Measurements from ENCODE around the gene CTNNA3. TPM values are rescaled to one million over a fixed set of nuclear protein-coding genes. Genes with fewer than 3 reads are reported as not detected.

Gene CTNNA3
- total and polyA plus RNA-seq, 5 donors from 2014 or later: not detected

DNA sequence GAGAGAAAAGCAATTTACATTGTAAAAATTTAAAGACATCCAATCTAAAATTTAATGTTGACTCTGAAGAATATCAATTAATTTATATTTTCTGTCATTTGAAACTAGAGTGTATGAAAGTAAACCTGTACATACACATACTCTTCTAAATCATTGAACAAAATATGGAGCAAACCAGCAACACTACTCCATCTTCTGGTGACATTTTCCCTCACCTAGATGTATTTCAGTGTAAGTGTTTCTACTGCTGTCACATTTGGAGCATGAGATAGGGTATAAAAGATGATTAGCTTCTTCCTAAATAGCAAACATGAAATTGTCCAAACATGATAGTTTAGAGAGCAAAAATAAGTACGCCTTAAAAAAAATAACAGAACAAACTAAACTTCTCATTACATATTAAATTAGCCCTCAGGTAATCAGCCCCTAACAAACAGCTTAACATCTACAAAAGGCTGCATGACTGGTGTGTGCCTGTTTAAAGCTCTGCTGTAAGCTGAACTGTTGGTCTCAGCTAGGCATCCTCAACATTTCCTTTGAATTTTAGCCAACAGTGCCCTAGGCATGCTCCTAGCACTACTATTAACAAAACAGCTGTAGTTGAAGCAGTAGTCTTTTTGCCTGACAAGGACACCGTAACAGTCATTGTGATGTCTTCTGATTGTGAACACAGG is 189.8 kb downstream of the CTNNA3 start:
- Histone ChIP-seq H3K36me3 (ENCODE audit: control insufficient read depth, insufficient read depth, low read length) (no peaks in the 10 kb centered on the region), H3K4me1 (ENCODE audit: control insufficient read depth, insufficient read depth, low read length, poor library complexity, severe bottlenecking) (no peaks in the 10 kb centered on the region), H3K27me3 (ENCODE audit: control insufficient read depth, insufficient read depth, low read length) (no peaks in the 10 kb centered on the region), H3K27ac (ENCODE audit: insufficient read depth, low read length, poor library complexity, severe bottlenecking) (no peak overlapping the region), H3K9me3 (ENCODE audit: control insufficient read depth in 2 of 2, low read length in 2 of 2) (no peaks in the 10 kb centered on the region), H3K4me3 (ENCODE audit: low read depth, low read length) (no peak overlapping the region)
- H3K4me3 Mint-ChIP-seq: no peak overlapping the region
- no peak overlapping the region for H3K27ac Mint-ChIP-seq
- no peaks in the 10 kb centered on the region for H3K36me3 Mint-ChIP-seq
- H3K4me1 Mint-ChIP-seq: no peaks in the 10 kb centered on the region
- ATAC-seq (ENCODE audit: low read depth in 2 of 2): no peak
- peaks cover 0 to 7% (median 1%) of the 10 kb centered on the region in 7 donors for H3K9me3 Mint-ChIP-seq
- DNase-seq: no peak
- peaks cover 5% of the 10 kb centered on the region for H3K27me3 Mint-ChIP-seq

DNA sequence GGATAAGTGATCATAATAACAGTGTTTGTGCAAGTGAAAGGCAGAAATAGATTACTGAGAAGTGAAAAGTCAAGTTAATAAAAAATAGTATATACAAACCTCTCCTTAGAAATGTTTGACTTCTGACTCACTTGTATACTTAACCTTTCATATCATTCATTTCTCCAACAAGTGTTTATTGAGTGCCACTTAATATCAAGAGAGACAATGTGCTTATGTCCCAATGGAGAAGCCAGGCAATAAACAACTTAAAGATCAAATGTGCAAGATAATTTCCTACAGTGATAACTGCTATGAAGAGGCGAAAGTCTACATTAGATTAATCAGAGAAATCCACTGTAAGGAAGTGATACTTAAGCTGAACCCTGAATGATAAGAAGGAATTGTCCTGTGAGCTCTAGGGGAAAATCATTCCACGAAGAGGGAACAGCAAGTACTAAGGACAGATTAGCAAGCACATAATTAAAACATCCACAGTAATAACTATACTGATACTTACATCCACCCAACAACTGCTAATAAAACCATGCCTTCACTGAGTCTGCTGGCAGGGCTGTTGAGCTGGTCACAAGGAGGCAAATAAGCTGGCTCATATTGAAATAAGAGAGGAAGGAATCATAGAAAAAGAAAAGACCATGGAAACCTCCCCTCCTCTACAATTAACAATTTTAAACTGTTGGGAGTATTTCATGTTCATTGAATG is 203.5 kb downstream of the CTNNA3 start:
- no peak for ATAC-seq (ENCODE audit: low read depth in 2 of 2)
- Mint-ChIP-seq H3K9me3 (peaks cover 0 to 2% (median 0%) of the 10 kb centered on the region in 7 donors), H3K36me3 (no peaks in the 10 kb centered on the region), H3K27me3 (peaks cover 13% of the 10 kb centered on the region), H3K27ac (no peak overlapping the region), H3K4me1 (no peaks in the 10 kb centered on the region), H3K4me3 (no peak overlapping the region)
- H3K4me1 ChIP-seq (ENCODE audit: control insufficient read depth, insufficient read depth, low read length, poor library complexity, severe bottlenecking): no peaks in the 10 kb centered on the region
- DNase-seq: no peak
- H3K27ac ChIP-seq (ENCODE audit: insufficient read depth, low read length, poor library complexity, severe bottlenecking): no peak overlapping the region
- no peaks in the 10 kb centered on the region for H3K27me3 ChIP-seq (ENCODE audit: control insufficient read depth, insufficient read depth, low read length)
- H3K4me3 ChIP-seq (ENCODE audit: low read depth, low read length): no peak overlapping the region
- H3K9me3 ChIP-seq (ENCODE audit: control insufficient read depth in 2 of 2, low read length in 2 of 2): no peaks in the 10 kb centered on the region
- no peaks in the 10 kb centered on the region for H3K36me3 ChIP-seq (ENCODE audit: control insufficient read depth, insufficient read depth, low read length)

DNA sequence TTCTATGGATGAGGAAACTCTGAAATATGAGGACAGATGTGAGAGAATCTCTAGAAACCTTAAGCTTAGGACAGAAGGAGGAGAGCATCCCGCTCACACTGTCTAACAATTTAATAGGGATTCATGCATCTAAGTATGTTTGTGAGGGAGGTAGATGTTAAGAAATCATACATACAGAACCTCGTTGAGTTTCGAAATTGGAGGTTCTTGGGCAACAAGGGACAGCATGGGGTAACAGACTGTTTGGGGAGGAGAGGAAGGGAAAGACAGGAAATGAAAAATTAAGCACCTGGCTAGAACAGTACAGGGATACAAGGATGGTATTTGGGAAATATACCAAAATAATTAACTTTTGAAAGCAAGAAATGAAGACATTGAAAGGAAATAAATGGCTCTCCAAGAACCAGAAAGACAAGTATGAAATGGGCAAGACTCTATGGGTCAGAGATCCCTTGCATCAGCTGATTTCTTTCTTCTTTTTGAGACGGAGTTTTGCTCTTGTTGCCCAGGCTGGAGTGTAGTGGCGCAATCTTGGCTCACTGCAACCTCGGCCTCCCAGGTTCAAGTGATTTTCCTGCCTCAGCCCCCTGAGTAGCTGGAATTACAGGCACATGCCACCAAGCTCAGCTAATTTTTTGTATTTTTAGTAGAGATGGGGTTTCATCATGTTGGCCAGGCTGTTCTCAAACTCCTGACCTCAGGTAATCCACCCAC is 207.9 kb downstream of the CTNNA3 start:
- Histone ChIP-seq H3K4me3 (ENCODE audit: low read depth, low read length) (no peak overlapping the region), H3K9me3 (ENCODE audit: control insufficient read depth in 2 of 2, low read length in 2 of 2) (no peaks in the 10 kb centered on the region), H3K4me1 (ENCODE audit: control insufficient read depth, insufficient read depth, low read length, poor library complexity, severe bottlenecking) (no peaks in the 10 kb centered on the region), H3K27me3 (ENCODE audit: control insufficient read depth, insufficient read depth, low read length) (no peaks in the 10 kb centered on the region), H3K27ac (ENCODE audit: insufficient read depth, low read length, poor library complexity, severe bottlenecking) (no peak overlapping the region), H3K36me3 (ENCODE audit: control insufficient read depth, insufficient read depth, low read length) (no peaks in the 10 kb centered on the region)
- Mint-ChIP-seq H3K36me3 (no peaks in the 10 kb centered on the region), H3K27me3 (peaks cover 13% of the 10 kb centered on the region), H3K4me1 (no peaks in the 10 kb centered on the region), H3K9me3 (peaks cover 0 to 3% (median 0%) of the 10 kb centered on the region in 7 donors), H3K27ac (no peak overlapping the region), H3K4me3 (no peak overlapping the region)
- ATAC-seq (ENCODE audit: low read depth in 2 of 2): no peak
- DNase-seq: no peak

DNA sequence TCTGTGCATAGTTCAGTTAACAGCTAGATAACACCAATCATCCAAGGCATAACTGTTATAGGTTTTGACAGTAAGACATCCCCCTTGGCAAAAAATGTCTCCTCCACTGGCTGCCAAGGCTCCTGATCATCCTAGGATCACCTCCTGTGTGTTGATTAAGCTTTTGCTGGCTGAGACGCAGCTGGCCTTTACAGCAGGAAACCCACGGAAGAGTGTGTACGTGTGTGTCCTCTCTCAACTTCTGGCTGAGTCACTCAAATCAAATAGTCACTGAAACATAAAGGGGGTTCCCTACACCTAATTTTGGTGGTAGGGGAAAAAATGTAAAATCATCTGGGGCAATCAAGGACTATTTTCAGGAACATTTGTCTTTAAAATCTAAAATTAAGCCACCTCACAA is 208.8 kb downstream of the CTNNA3 start:
- H3K9me3 ChIP-seq (ENCODE audit: control insufficient read depth in 2 of 2, low read length in 2 of 2): no peaks in the 10 kb centered on the region
- Mint-ChIP-seq H3K27me3 (peaks cover 13% of the 10 kb centered on the region), H3K9me3 (peaks cover 0 to 3% (median 0%) of the 10 kb centered on the region in 7 donors), H3K4me3 (no peak overlapping the region), H3K36me3 (no peaks in the 10 kb centered on the region), H3K27ac (peak overlapping the region in 1 of 3 donors; percentile 22), H3K4me1 (no peaks in the 10 kb centered on the region)
- no peaks in the 10 kb centered on the region for H3K27me3 ChIP-seq (ENCODE audit: control insufficient read depth, insufficient read depth, low read length)
- no peak for DNase-seq
- no peak overlapping the region for H3K4me3 ChIP-seq (ENCODE audit: low read depth, low read length)
- H3K27ac ChIP-seq (ENCODE audit: insufficient read depth, low read length, poor library complexity, severe bottlenecking): no peak overlapping the region
- H3K4me1 ChIP-seq (ENCODE audit: control insufficient read depth, insufficient read depth, low read length, poor library complexity, severe bottlenecking): no peaks in the 10 kb centered on the region
- no peaks in the 10 kb centered on the region for H3K36me3 ChIP-seq (ENCODE audit: control insufficient read depth, insufficient read depth, low read length)
- no peak for ATAC-seq (ENCODE audit: low read depth in 2 of 2)

DNA sequence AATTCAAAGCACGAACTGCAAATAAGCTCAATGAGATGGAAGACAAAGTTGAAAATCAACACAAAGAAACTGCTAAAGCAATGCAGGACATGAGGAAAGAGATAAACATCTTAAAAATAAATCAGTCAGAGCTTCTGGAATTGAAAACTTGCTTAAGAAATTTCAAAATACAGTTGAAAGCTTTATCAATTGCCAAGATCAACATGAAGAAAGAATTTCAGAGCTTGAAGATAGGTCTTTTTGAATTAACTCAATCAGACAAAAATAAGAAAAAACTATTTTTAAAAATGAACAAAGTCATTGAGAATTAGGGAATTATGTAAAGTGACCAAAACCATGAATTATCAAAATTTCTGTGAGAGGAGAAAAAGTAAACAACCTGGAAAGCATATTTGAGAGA is 218.1 kb downstream of the CTNNA3 start:
- no peak overlapping the region for H3K4me3 Mint-ChIP-seq
- no peaks in the 10 kb centered on the region for H3K27me3 ChIP-seq (ENCODE audit: control insufficient read depth, insufficient read depth, low read length)
- ATAC-seq (ENCODE audit: low read depth in 2 of 2) (no peak), DNase-seq (no peak)
- no peak overlapping the region for H3K27ac Mint-ChIP-seq
- no peaks in the 10 kb centered on the region for H3K4me1 Mint-ChIP-seq
- H3K4me3 ChIP-seq (ENCODE audit: low read depth, low read length): no peak overlapping the region
- no peak overlapping the region for H3K27ac ChIP-seq (ENCODE audit: insufficient read depth, low read length, poor library complexity, severe bottlenecking)
- H3K27me3 Mint-ChIP-seq: no peaks in the 10 kb centered on the region
- no peaks in the 10 kb centered on the region for H3K36me3 Mint-ChIP-seq
- peaks cover 7 to 8% of the 10 kb centered on the region in 2 experiments for H3K9me3 ChIP-seq (ENCODE audit: control insufficient read depth in 2 of 2, low read length in 2 of 2)
- H3K4me1 ChIP-seq (ENCODE audit: control insufficient read depth, insufficient read depth, low read length, poor library complexity, severe bottlenecking): no peaks in the 10 kb centered on the region
- H3K36me3 ChIP-seq (ENCODE audit: control insufficient read depth, insufficient read depth, low read length): no peaks in the 10 kb centered on the region
- peaks cover 0 to 35% (median 9%) of the 10 kb centered on the region in 7 donors for H3K9me3 Mint-ChIP-seq

DNA sequence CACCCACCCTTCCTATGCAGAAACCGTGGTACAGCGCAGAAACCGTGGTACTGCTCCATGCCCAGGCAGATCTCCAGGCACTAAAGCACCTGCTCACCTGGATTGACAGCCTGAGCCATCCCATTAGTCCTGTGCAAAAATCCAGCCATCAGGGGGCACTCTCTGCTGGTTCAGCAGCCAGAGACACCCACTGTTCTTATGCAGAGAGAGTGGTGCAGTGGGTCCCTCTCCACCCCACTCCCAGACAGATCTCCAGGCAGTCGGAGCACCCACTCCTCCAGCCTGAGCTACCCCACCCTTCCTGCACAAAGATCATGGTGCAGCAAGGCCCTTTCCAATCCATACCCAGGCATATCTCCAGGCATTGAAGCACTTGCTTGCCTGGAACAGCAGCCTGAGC is 219.8 kb downstream of the CTNNA3 start:
- Histone ChIP-seq H3K4me1 (ENCODE audit: control insufficient read depth, insufficient read depth, low read length, poor library complexity, severe bottlenecking) (no peaks in the 10 kb centered on the region), H3K4me3 (ENCODE audit: low read depth, low read length) (no peak overlapping the region), H3K9me3 (ENCODE audit: control insufficient read depth in 2 of 2, low read length in 2 of 2) (peaks cover 7 to 8% of the 10 kb centered on the region in 2 experiments), H3K36me3 (ENCODE audit: control insufficient read depth, insufficient read depth, low read length) (no peaks in the 10 kb centered on the region), H3K27me3 (ENCODE audit: control insufficient read depth, insufficient read depth, low read length) (no peaks in the 10 kb centered on the region), H3K27ac (ENCODE audit: insufficient read depth, low read length, poor library complexity, severe bottlenecking) (no peak overlapping the region)
- Mint-ChIP-seq H3K36me3 (no peaks in the 10 kb centered on the region), H3K4me3 (no peak overlapping the region), H3K9me3 (peaks cover 0 to 35% (median 9%) of the 10 kb centered on the region in 7 donors), H3K27me3 (peaks cover 5% of the 10 kb centered on the region), H3K27ac (no peak overlapping the region), H3K4me1 (no peaks in the 10 kb centered on the region)
- no peak for DNase-seq
- no peak for ATAC-seq (ENCODE audit: low read depth in 2 of 2)

DNA sequence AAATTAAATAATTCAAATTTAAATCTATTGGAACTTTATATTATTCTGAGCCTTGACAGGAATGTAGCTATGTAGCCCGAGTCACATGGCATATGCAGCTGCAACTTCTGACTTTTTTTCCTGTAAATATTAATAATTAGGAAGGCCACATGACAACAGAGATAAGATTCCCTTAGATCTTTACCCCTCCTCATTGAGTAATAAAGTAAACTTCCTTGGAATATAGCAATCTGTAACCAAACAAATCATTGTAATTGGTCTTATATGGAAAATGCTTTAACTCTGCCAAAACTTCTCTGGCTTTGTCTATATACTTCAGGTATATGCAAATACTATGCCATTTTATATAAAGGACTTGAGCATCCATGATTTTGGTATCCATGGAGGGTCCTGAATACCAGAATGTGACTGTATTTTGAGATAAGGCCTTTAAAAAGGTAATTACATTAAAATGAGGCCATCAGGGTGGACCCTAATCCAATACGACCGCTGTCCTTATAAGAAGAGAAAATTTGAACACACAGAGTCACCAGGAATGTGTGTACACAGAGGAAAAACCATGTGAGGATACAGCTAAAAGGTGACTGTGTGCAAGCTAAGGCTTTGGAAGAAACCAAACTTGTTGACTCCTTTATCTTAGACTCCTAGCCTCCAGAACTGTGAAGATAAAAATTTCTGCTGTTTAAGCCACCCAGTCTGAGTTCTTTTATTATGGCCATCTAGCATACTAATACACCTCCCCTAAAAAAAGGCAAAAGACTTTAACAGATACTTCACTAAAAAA is 222.0 kb downstream of the CTNNA3 start:
- Mint-ChIP-seq H3K4me1 (no peaks in the 10 kb centered on the region), H3K27me3 (peaks cover 5% of the 10 kb centered on the region), H3K9me3 (peaks cover 0 to 19% (median 6%) of the 10 kb centered on the region in 7 donors)

More for the DNA sequence above, 222.0 kb downstream of the CTNNA3 start:
- ATAC-seq (ENCODE audit: low read depth in 2 of 2) (no peak), DNase-seq (no peak)
- Histone ChIP-seq H3K9me3 (ENCODE audit: control insufficient read depth in 2 of 2, low read length in 2 of 2) (peaks cover 5 to 7% of the 10 kb centered on the region in 2 experiments), H3K4me3 (ENCODE audit: low read depth, low read length) (no peak overlapping the region), H3K27ac (ENCODE audit: insufficient read depth, low read length, poor library complexity, severe bottlenecking) (no peak overlapping the region), H3K4me1 (ENCODE audit: control insufficient read depth, insufficient read depth, low read length, poor library complexity, severe bottlenecking) (no peaks in the 10 kb centered on the region), H3K36me3 (ENCODE audit: control insufficient read depth, insufficient read depth, low read length) (no peaks in the 10 kb centered on the region), H3K27me3 (ENCODE audit: control insufficient read depth, insufficient read depth, low read length) (no peaks in the 10 kb centered on the region)
- Mint-ChIP-seq H3K36me3 (no peaks in the 10 kb centered on the region), H3K27ac (no peak overlapping the region), H3K4me3 (no peak overlapping the region)
